ENCODE data around the gene CARMIL1.

CARMIL1 gene

GRCh38 chr6:25312034-25312620 lies 33.0 kb downstream of the CARMIL1 start:
- DNase-seq: no peak

GRCh38 chr6:25312703-25313102 lies 33.5 kb downstream of the CARMIL1 start:
- DNase-seq: no peak

GRCh38 chr6:25314509-25315175 lies 35.5 kb downstream of the CARMIL1 start:
- no peak for DNase-seq

- no peak for DNase-seq
These were observed 36.3 kb downstream of the CARMIL1 start for GRCh38 chr6:25315194-25316177.

- DNase-seq: no peak
These were observed 37.5 kb downstream of the CARMIL1 start for GRCh38 chr6:25316626-25317025.

GRCh38 chr6:25318589-25318988 lies 39.4 kb downstream of the CARMIL1 start:
- no peak for DNase-seq

- no peak for DNase-seq
These were observed 41.3 kb downstream of the CARMIL1 start for GRCh38 chr6:25320459-25320858.

GRCh38 chr6:25322692-25323091 lies 43.5 kb downstream of the CARMIL1 start:
- DNase-seq: no peak

GRCh38 chr6:25324066-25324762 lies 45.0 kb downstream of the CARMIL1 start:
- no peak for DNase-seq

GRCh38 chr6:25326126-25326525 lies 47.0 kb downstream of the CARMIL1 start:
- no peak for DNase-seq

- no peak for DNase-seq
These were observed 47.8 kb downstream of the CARMIL1 start for GRCh38 chr6:25326960-25327359.

GRCh38 chr6:25327432-25327831 lies 48.3 kb downstream of the CARMIL1 start:
- DNase-seq: no peak

GRCh38 chr6:25329161-25329817 lies 50.1 kb downstream of the CARMIL1 start:
- DNase-seq: no peak

- no peak for DNase-seq
These were observed 50.8 kb downstream of the CARMIL1 start for GRCh38 chr6:25329982-25330381.

GRCh38 chr6:25330796-25331685 lies 51.9 kb downstream of the CARMIL1 start:
- no peak for DNase-seq

- no peak for DNase-seq
These were observed 53.0 kb downstream of the CARMIL1 start for GRCh38 chr6:25332165-25332564.

- DNase-seq: no peak
These were observed 53.5 kb downstream of the CARMIL1 start for GRCh38 chr6:25332655-25333071.

GRCh38 chr6:25333471-25333870 lies 54.3 kb downstream of the CARMIL1 start:
- DNase-seq: no peak

- DNase-seq: no peak
These were observed 55.6 kb downstream of the CARMIL1 start for GRCh38 chr6:25334793-25335192.

GRCh38 chr6:25336996-25337395 lies 57.8 kb downstream of the CARMIL1 start:
- no peak for DNase-seq

GRCh38 chr6:25337431-25337830 lies 58.3 kb downstream of the CARMIL1 start:
- DNase-seq: no peak
